GM21619 (cell line): ENCODE measurements around the gene CRB2.

ENCODE experiments used
- ATAC-seq: cut with Tn5 transposase; IDR thresholded peaks from one replicate; pipeline ENCODE4 v1.9.1; 2021; ENCODE audit not compliant: unreplicated experiment

CRB2 gene

GRCh38 chr9:123361731-123362510, 5.9 kb downstream of the CRB2 start:
- no peak for ATAC-seq

- ATAC-seq: no peak
Measured at GRCh38 chr9:123362856-123363255, 6.9 kb downstream of the CRB2 start.

GRCh38 chr9:123364241-123364824, 8.3 kb downstream of the CRB2 start:
- ATAC-seq: no peak

- ATAC-seq: no peak
Measured at GRCh38 chr9:123365287-123365880, 9.4 kb downstream of the CRB2 start.

GRCh38 chr9:123365881-123366528, 10.0 kb downstream of the CRB2 start:
- ATAC-seq: no peak

GRCh38 chr9:123368023-123368422, 12.0 kb downstream of the CRB2 start:
- no peak for ATAC-seq

GRCh38 chr9:123368536-123369153, 12.6 kb downstream of the CRB2 start:
- ATAC-seq: no peak

GRCh38 chr9:123369296-123369695, 13.3 kb downstream of the CRB2 start:
- ATAC-seq: no peak

- ATAC-seq: no peak
Measured at GRCh38 chr9:123370108-123370507, 14.1 kb downstream of the CRB2 start.

- no peak for ATAC-seq
Measured at GRCh38 chr9:123370526-123371227, 14.7 kb downstream of the CRB2 start.

- ATAC-seq: no peak
Measured at GRCh38 chr9:123371228-123371584, 15.2 kb downstream of the CRB2 start.

- ATAC-seq: no peak
Measured at GRCh38 chr9:123371805-123372590, 16.0 kb downstream of the CRB2 start.

- no peak for ATAC-seq
Measured at GRCh38 chr9:123372766-123373446, 16.9 kb downstream of the CRB2 start.

- no peak for ATAC-seq
Measured at GRCh38 chr9:123373447-123373923, 17.5 kb downstream of the CRB2 start.

GRCh38 chr9:123373946-123374345, 17.9 kb downstream of the CRB2 start:
- ATAC-seq: no peak

- ATAC-seq: no peak
Measured at GRCh38 chr9:123375469-123376132, 19.6 kb downstream of the CRB2 start.

- no peak for ATAC-seq
Measured at GRCh38 chr9:123376218-123377071, 20.4 kb downstream of the CRB2 start.
